K562 (cell line): Measurements from ENCODE around the gene MAGI3. TPM values are rescaled to one million over a fixed set of nuclear protein-coding genes. Genes with fewer than 3 reads are reported as not detected.

Experiments
- ATAC-seq: fragments of 200-7000 bp; cut with Tn5 transposase; 3 replicates; pipeline ENCODE4 v1.9.1; 2020; ENCODE audit warnings: moderate library complexity
- BruUV-seq: library from RNA; stranded (reverse); fragments of 400-500 nt; replicated peaks from 2 replicates; lab custom pipeline; 2021; lab: Mats Ljungman, UMichigan
- CTCF ChIA-PET: fragments of 300-600 bp; formaldehyde crosslinking; extraction: SDS; loops from one replicate; lab custom pipeline; 2021; ENCODE audit warnings: low intra/inter-chr PET ratio; lab: Yijun Ruan, JAX
- POLR2A ChIA-PET: fragments of 300-600, 350-650 bp; sonication (Branson Sonifier 250); formaldehyde crosslinking; extraction: SDS; loops from one replicate; lab custom pipeline; 2021; ENCODE audit warnings: antibody characterized with exemption, inconsistent platforms; lab: Yijun Ruan, JAX
- DNase-seq, 4 experiments: peaks; one replicate each; pipeline versions ENCODE4 v3.0.0 to v3.0.0-alpha.2; 2011 to 2018; ENCODE audit warnings: low spot score in 3 of 4, mixed read lengths in 3 of 4; ENCODE audit errors: extremely low read depth in 1 of 4
- FAIRE-seq: peaks from 2 replicates; lab custom pipeline; 2011; peaks lifted over from hg19 to GRCh38; lab: Jason Lieb, UNC
- H2AFZ ChIP-seq: 2 replicates; pipeline ENCODE4 v1.6.0; 2011; ENCODE audit warnings: low read depth, low read length, control low read depth, inconsistent platforms
- H3K27ac ChIP-seq: fragments of 200-600 bp; 3 replicates; pipeline ENCODE4 v1.8.0; 2011; ENCODE audit warnings: low read depth, mild to moderate bottlenecking, control low read depth, inconsistent platforms, low read length, moderate library complexity, mixed read lengths; ENCODE audit errors: extremely low read depth
- H3K27me3 ChIP-seq, 2 experiments: fragments of 300-600 bp in 1 of 2; 2 replicates in 1 of 2; 3 replicates in 1 of 2; pipeline versions ENCODE4 v1.6.0 to v1.8.0; 2011; ENCODE audit warnings: inconsistent platforms in 2 of 2, low read length in 2 of 2, mild to moderate bottlenecking in 1 of 2, mixed read lengths in 1 of 2, moderate library complexity in 1 of 2; ENCODE audit not compliant: control insufficient read depth in 2 of 2, insufficient read depth in 2 of 2
- H3K36me3 ChIP-seq: fragments of 300-600 bp; 3 replicates; pipeline ENCODE4 v1.8.0; 2011; ENCODE audit warnings: mild to moderate bottlenecking, low read length, inconsistent platforms; ENCODE audit not compliant: control insufficient read depth, insufficient read depth
- H3K4me1 ChIP-seq, 2 experiments: fragments of 200-600 bp in 1 of 2; replicated peaks in 1 of 2; 2 replicates in 1 of 2; 3 replicates in 1 of 2; pipeline versions ENCODE4 v1.5.1 to v1.8.0; 2011; ENCODE audit warnings: inconsistent platforms in 2 of 2, low read length in 2 of 2, mild to moderate bottlenecking in 1 of 2, mixed read lengths in 1 of 2, moderate library complexity in 1 of 2; ENCODE audit not compliant: control insufficient read depth in 2 of 2, insufficient read depth in 2 of 2
- H3K4me2 ChIP-seq: 2 replicates; pipeline ENCODE4 v1.6.1; 2011; ENCODE audit warnings: low read length, control low read depth, inconsistent platforms, mixed read lengths; ENCODE audit not compliant: insufficient read depth
- H3K4me3 ChIP-seq: fragments of 200-600 bp; sonication (generic), shearing (Covaris generic); 2 replicates; pipeline ENCODE4 v1.5.1; 2016; ENCODE audit warnings: control low read depth, inconsistent platforms
- H3K79me2 ChIP-seq: fragments of 200-600 bp; 3 replicates; pipeline ENCODE4 v1.8.0; 2011; ENCODE audit warnings: low read length, inconsistent platforms; ENCODE audit not compliant: control insufficient read depth, insufficient read depth
- H3K9ac ChIP-seq, 2 experiments: 2 replicates each; pipeline versions ENCODE4 v1.6.0 to v1.6.1; 2011; ENCODE audit warnings: low read depth in 2 of 2, low read length in 2 of 2, control low read depth in 1 of 2, inconsistent platforms in 1 of 2, mild to moderate bottlenecking in 1 of 2, mixed read lengths in 1 of 2; ENCODE audit not compliant: insufficient read depth in 1 of 2
- H3K9me1 ChIP-seq: one replicate; pipeline ENCODE4 v1.6.0; 2011; ENCODE audit warnings: inconsistent platforms, mild to moderate bottlenecking, low read length, moderate library complexity; ENCODE audit not compliant: control insufficient read depth, insufficient read depth
- H3K9me3 ChIP-seq: replicated peaks from 2 replicates; pipeline ENCODE4 v1.5.1; 2011; ENCODE audit warnings: low read depth, low read length, inconsistent platforms; ENCODE audit not compliant: control insufficient read depth, insufficient read depth
- H4K20me1 ChIP-seq: replicated peaks from 2 replicates; pipeline ENCODE4 v1.6.1; 2011; ENCODE audit warnings: low read length, inconsistent platforms, mixed read lengths; ENCODE audit not compliant: control insufficient read depth, insufficient read depth
- C11orf30 ChIP-seq: fragments of 450-650 bp; IDR thresholded peaks from 2 replicates; pipeline ENCODE4 v1.6.1; 2016; ENCODE audit warnings: low read depth, mild to moderate bottlenecking
- NFE2L1 ChIP-seq: fragments of 450-650 bp; IDR thresholded peaks from 2 replicates; pipeline ENCODE4 v1.6.1; 2016; ENCODE audit warnings: missing genetic modification characterization, low read depth, mild to moderate bottlenecking, missing compliant biosample characterization, moderate library complexity, borderline replicate concordance
- PRPF4 ChIP-seq: fragments of 200-400 bp; formaldehyde crosslinking; IDR thresholded peaks from one replicate; pipeline ENCODE4 v1.6.1; 2017; ENCODE audit warnings: low read length, low read depth, mild to moderate bottlenecking; ENCODE audit not compliant: insufficient read depth, poor library complexity, severe bottlenecking
- SMAD2 ChIP-seq: fragments of 150-350 bp; IDR thresholded peaks from 2 replicates; pipeline ENCODE4 v1.6.1; 2014; ENCODE audit warnings: low read depth, mild to moderate bottlenecking, low read length
- TBL1XR1 ChIP-seq, 2 experiments: IDR thresholded peaks; 2 replicates each; pipeline ENCODE4 v1.6.1; 2012; ENCODE audit warnings: improper control_type of control experiment in 2 of 2, low read length in 2 of 2, mild to moderate bottlenecking in 1 of 2
- ZNF551 ChIP-seq: fragments of 250-450 bp; sonication (Bioruptor Pico); IDR thresholded peaks from 2 replicates; pipeline ENCODE4 v1.5.0; 2021; ENCODE audit warnings: mild to moderate bottlenecking, moderate library complexity
- in situ Hi-C: fragments of 300-500 bp; cut with MboI; formaldehyde crosslinking; loops from 4 replicates; pipeline ENCODE4 v1.15.0; 2018; ENCODE audit warnings: inconsistent platforms, mixed read lengths
- intact Hi-C: fragments of 100-400 bp; cut with micrococcal nuclease; formaldehyde crosslinking; loops from 2 replicates; pipeline ENCODE4 v1.14.2; 2022
- polyA plus RNA-seq, 8 experiments: library from polyadenylated mRNA; depleted of rRNA in 4 of 8; stranded (reverse) in 5 of 8; unstranded in 3 of 8; fragments of >200 nt; fragmentation: Nextera tagmentation in 2 of 8; fragmentation: Illumina TruSeq in 1 of 8; extraction: Ambion mirVana in 2 of 8; extraction: Trizol in 1 of 8; gene quantifications; 2 replicates each; pipeline versions ENCODE4 v1.2.1 to v1.2.3, GENCODE V29; 2011 to 2014; ENCODE audit warnings: inconsistent platforms in 1 of 8, missing spikeins in 1 of 8
- total RNA-seq, 7 experiments: library from RNA; depleted of rRNA in 6 of 7; stranded (reverse); fragments of >200 nt in 6 of 7; fragmentation: Illumina TruSeq in 2 of 7; extraction: Trizol in 2 of 7; gene quantifications; 2 replicates each; pipeline versions ENCODE4 v1.2.1 to v1.2.3, GENCODE V29; 2011 to 2021; ENCODE audit warnings: low replicate concordance in 1 of 7

MAGI3 gene
- total and polyA plus RNA-seq, 9 of the 15 experiments (the other 6 are each of a cell fraction or from before 2014, with no cell fraction given): 1.0 to 8.6 (median 5.5) TPM

DNA sequence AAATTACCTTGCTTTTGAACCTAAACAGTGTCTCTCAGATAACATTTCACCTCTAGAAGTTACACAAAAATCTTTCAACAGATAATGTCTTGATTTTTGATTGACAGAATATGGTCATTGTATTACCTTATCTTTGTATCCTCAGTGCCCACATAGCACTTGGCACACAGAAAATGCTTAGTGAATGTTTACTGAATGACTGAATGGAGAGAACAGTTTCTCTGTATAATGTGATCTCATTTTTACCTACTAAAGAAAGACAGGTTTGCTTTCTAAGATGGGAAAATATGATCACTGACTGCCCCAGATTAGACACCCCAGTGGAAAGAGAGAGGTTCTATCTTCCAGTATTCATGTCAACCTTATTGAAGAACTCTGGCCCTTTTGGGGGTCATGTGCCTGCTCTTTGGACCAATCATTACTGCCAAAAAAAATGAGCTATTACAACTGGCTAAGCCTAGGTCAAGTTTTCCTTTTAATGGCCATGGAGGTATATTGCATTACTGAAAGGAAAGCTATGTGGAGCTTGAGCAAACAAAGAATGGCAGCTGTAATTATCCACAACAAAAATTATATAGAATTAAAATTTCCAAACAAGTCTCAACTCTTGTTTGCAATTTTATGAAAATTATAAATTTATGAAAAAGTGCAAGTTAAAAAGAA lies 117.4 kb downstream of the MAGI3 start:
- DNase-seq: no peak
- Histone ChIP-seq H3K79me2 (no peaks in the 10 kb centered on the region), H2AFZ (no peak overlapping the region), H3K4me3 (no peak overlapping the region), H3K27ac (no peak overlapping the region), H3K4me1 (no peaks in the 10 kb centered on the region), H3K9me3 (0 out of 2 replicates have a peak, but pooled peaks cover 2% of the 10 kb centered on the region), H3K4me2 (no peak overlapping the region), H3K36me3 (no peaks in the 10 kb centered on the region), H3K27me3 (no peaks in the 10 kb centered on the region), H3K9ac (no peak overlapping the region), H3K9me1 (no peaks in the 10 kb centered on the region), H4K20me1 (no peaks in the 10 kb centered on the region)
- TF ChIP-seq ZNF551 (CRISPR knock-in tag) (no peak), NFE2L1 (no peak), SMAD2 (no peak), PRPF4 (no peak), C11orf30 (no peak), TBL1XR1 (IDR thresholded peaks at IDR 0.05; ENCODE audit: low read length in 2 of 2) (no peak)
- intact Hi-C loops: no loop called here
- in situ Hi-C loops: no loop called here
- no peak for FAIRE-seq
- no peak for ATAC-seq
- no TSS peak for BruUV-seq
- POLR2A ChIA-PET: interaction anchor here (0.8 kb wide), 1 partner anchor 1253 kb away, joined by 3 read pairs; no protein-coding TSS in a partner anchor
- CTCF ChIA-PET: no interaction called here
